HG02759 (cell line): ENCODE results near the gene FOXO6.

ENCODE experiments used
- ATAC-seq: cut with Tn5 transposase; IDR thresholded peaks from one replicate; pipeline ENCODE4 v1.9.1; 2021; ENCODE audit warnings: mild to moderate bottlenecking, moderate library complexity; ENCODE audit not compliant: unreplicated experiment

FOXO6 gene

DNA sequence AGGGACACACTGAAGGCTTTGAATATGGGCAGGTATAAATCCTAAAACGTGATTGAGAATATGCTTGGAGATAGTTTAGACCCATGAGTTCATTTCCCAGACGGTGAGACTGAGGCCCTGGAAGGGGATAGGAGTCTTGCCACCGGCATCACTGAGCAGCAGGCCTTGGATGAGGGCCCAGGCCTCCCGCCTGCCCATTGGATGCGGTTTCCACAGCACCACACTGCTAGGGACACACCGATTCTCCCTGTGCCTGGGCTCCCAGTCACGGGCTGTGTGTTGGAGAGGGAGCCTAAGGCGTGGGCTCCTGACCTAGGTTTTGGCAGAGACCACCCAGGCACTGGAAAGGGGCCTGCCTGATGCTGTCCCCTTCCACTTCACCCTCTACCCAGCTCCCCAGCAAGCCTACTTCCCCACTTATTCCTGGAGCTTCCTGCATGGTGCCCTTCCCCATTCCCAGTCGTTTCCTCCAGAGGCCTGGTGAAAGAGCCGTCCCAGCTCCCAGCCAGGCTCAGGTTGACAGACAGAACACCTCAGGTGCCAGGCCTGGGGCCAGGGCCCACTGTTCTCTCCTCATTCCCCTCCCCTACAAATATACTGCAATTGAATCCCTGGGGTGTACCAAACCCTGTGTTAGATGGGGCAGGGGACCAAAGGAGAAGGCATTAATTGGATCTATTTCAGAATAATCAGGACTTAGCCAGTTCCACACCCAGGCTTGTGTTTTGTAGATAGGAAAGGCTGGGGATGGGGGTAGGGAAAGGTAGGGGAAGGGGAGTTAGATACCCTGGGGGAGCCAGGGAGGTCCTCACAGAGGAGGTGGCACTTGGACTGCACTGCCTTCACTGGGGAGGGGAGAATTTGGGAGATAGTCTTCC, 3.4 kb downstream of the FOXO6 start:
- ATAC-seq = no peak

DNA sequence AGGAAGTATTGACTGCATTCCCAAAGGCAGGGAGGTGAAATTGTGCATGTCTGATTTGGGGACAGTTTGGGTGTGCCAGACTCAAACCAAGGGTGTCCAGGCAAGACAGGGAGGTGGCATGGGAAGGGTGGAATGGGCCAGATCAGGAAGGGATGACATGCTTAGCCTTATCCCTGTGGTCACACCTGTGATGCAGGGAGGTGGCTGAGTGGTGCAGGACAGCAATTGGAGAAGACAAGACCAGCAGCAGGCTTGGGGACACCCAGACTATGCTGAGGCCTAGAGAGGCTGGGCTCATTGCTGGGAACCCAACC, 4.0 kb downstream of the FOXO6 start:
- ATAC-seq = no peak

DNA sequence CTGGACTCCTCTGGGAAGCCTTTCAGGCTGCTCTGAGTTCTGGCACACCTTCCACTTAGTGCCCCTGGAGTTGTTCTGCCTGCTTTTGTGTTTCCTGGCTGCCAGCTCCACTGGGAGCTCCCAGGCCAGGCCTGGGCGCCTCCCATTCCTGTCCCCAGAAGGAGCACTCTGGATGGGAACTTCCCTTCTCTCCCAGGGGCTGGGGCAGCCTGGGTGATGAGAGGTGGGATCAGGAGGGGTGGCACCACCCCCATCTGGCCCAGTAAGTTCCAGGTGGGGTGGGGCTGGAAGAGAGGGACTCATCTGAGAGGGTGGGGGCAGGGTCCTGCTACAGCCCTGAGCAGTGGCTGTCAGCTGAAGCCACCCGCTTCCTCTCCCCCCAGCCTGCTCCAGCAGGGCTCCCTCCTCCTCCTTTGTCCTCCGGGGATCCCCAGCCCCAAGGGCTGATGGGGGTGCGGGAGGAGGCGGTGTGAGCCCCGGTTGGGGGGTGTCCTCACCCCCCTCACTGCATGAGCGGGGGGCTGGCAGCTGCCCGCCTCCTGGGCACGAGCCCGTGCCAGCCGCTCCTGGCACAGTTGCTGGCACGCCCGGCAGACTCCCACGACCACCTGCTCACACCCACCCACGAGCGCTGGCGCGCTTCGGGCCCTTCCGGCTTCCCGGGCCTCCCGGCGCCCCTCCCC, 4.7 kb downstream of the FOXO6 start:
- no peak for ATAC-seq

GRCh38 chr1:41366455-41367287, 5.4 kb downstream of the FOXO6 start:
- ATAC-seq = no peak

DNA sequence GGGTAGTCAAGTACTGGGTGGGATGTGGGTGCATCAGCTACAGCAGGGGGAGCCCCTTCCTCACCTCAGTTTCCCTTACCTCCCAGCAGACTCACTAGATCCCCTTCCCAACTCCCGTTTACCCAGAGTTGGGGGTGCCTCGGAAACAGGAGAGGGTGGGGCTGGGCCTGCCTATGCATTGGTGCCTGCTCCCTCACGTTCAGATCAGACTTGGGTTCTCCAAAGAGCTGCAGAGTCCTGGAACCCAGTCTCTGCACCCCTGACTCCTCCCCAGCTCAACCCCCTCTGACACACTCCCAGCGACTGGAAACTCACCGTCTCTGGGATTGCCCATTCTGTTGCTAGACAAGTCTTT, 6.0 kb downstream of the FOXO6 start:
- no peak for ATAC-seq

DNA sequence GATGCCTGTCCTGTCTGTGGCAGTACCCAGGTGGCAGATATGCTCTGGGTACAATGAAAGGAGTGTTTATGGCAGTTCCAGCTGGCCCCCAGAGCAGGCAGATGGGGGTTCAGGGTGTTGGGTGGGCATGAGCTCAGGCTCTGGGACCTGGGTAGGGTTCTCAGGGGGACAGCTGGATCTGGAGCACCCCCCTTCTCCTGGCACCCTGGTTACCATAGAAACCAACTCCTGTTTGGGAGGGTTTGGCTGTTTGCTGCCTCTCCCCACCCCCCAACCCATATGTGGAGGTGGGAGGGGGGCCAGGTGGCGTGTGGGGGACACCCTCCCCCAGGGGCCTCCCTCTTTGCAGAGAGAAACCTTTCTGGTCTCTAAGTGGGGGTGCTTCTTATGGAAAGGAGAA, 7.1 kb downstream of the FOXO6 start:
- ATAC-seq = no peak

DNA sequence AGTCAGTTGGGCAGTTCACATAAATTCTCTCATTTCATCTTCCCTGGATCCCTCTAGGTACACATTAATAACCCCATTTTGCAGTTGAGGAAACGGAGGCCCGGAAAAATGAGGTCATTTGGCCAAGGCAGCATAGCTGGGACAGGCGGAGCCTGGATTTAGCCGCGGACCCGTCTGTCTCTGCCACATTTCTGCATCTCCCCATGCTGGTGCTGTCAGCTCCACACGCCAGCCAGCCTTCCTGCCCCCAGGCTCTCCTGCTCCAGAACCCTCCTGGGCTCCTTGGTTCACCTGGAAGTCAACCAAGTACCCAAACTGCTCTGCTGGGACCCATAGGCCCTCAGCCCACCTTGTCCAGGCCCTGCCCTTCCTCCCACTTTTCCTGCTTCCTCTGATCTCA, 7.6 kb downstream of the FOXO6 start:
- no peak for ATAC-seq

DNA sequence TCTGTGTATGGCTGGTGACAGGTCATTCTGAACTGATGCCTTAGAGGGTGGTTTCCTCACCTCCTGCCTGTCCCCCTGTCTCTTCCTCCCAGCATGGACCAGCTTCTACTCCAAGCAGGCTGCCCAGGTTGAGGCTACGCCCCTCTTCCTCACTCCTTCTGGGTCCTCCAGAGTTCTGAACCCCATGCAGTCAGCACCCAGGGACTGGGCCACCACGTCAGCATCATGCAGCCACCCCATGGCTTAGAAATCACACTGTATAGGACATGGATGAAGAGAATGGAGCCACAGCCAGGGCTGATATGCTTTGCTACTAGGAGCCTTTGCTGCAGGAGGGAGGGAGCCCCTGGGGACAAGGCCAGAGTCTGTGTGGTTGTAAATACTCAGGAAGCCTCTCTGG, 8.3 kb downstream of the FOXO6 start:
- no peak for ATAC-seq

GRCh38 chr1:41370225-41370624, 9.0 kb downstream of the FOXO6 start:
- no peak for ATAC-seq

- no peak for ATAC-seq
These were observed 9.7 kb downstream of the FOXO6 start for GRCh38 chr1:41370756-41371420.

- ATAC-seq = no peak
These were observed 10.7 kb downstream of the FOXO6 start for GRCh38 chr1:41371630-41372599.

DNA sequence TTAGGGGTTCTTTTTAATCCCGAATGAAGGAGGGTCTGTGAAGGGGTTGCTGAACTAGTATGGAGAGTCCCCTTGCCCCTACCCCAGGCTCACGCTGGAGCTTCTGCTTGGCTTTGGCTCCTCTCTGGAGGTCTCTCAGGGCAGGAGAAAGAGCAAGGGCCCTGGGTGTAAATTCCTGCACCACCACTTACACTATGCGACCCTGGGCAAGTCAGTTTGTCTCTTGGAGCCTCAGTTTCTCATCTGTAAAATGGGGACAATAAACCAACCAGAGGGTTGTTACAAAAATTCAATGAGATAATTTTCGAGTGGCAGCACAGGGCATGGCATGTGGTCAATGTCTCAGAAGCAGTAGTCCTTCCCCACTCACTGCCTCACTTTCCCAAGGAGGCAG, 11.4 kb downstream of the FOXO6 start:
- no peak for ATAC-seq

DNA sequence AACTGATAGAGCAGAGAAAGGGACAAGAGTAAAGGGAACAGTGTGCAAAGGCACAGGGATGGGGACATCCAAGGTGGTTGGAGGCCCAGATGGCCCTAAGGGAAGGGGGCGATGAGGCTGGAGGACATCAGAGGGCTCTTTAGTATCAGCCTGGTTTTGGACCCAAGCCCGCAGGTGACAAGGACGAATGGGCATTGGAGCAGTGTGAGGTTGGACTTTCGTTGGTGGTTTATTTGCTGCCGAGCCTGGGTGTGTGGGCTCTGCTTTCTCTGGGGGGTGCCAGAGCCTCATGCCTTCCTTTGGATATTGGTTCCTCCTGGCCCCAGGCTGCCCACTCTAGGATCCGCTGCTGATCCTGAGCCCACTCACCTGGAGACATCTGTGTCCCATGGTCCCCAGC, 12.1 kb downstream of the FOXO6 start:
- no peak for ATAC-seq

DNA sequence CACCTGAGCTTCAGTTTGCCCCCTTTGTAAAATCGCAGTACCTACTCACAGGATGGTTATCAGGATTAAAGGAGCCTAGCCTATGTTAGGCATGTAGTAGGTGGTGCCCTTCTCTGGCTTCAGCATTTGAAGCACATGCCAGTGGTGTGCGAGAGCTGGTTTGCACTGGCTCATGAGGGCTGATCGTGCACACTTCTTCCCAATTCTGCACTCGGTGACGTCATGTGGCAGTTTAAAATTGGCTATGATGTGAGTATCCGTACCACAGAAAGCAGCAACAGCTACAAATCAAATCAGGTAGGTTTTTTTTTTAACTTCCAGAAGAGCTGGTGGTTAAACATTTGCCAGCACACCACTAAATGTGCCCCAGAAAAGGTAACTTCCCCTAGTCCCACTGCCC, 13.5 kb downstream of the FOXO6 start:
- ATAC-seq = no peak

- ATAC-seq = no peak
These were observed 16.2 kb downstream of the FOXO6 start for GRCh38 chr1:41377397-41377796.

GRCh38 chr1:41378222-41378621, 17.0 kb downstream of the FOXO6 start:
- no peak for ATAC-seq

GRCh38 chr1:41378999-41379737, 17.9 kb downstream of the FOXO6 start:
- ATAC-seq = no peak

DNA sequence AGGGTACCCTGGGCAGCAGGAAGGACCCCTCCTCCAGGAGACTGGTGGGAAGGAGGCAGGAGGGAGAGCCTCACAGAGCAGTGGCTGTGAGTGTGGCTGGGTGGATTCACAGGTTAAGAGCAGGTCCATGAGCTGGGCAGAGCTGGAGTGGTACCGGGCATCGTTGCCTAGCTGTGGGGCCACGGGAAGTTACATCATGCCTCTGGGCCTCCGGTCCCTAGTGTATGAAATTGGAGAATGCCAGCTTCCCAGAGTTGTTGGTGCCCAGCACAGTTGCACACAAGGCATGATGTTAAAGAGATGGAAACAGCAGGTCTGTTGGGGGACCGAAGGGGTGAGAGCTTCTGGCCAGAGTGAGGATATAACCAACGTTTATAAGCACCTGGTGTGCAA, 18.5 kb downstream of the FOXO6 start:
- no peak for ATAC-seq

GRCh38 chr1:41380195-41380594, 19.0 kb downstream of the FOXO6 start:
- ATAC-seq = no peak
